HG02938 (cell line): Measurements from ENCODE around the gene JOSD2.

ENCODE experiments used
- ATAC-seq: cut with Tn5 transposase; IDR thresholded peaks from one replicate; pipeline ENCODE4 v1.9.1; 2021; ENCODE audit warnings: mild to moderate bottlenecking, moderate library complexity; ENCODE audit not compliant: unreplicated experiment

Gene JOSD2

GRCh38 chr19:50457300-50457699 is 53.7 kb downstream of the JOSD2 start:
- ATAC-seq: no peak
